ENCODE results near the gene RELN.

RELN gene

GRCh38 chr7:103445228-103446048, 544.0 kb downstream of the RELN start:
- Histone ChIP-seq H3K4me1 (ENCODE audit: control insufficient read depth in 1 of 2, insufficient read depth in 1 of 2, low read depth in 1 of 2, low read length in 1 of 2) (peaks cover 4 to 10% of the 10 kb centered on the region in 2 experiments), H3K36me3 (no peaks in the 10 kb centered on the region), H3K27ac (no peak overlapping the region), H3K4me3 (ENCODE audit: low read depth in 1 of 2, low read length in 1 of 2) (no peak overlapping the region), H3K9me3 (no peaks in the 10 kb centered on the region), H3K27me3 (peaks cover 92% of the 10 kb centered on the region)
- no peak for TF ChIP-seq CTCF (IDR thresholded peaks at IDR 0.05)

DNA sequence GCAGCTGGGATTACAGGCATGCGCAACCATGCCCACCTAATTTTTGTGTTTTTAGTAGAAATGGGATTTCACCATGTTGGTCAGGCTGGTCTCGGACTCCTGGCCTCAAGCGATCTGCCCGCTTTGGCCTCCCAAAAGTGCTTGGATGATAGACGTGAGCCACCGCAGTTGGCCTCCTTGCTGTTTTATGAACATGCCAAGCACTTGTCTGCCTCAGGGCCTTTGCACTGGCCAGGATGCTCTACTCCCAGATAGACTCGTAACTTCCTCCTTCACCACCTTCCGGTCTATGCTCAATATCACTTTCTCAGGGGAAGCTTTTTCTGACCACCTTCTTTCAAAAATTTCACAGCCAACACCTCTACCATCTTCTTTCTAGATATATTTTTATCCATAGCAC, 549.8 kb downstream of the RELN start:
- no peak for TF ChIP-seq CTCF (IDR thresholded peaks at IDR 0.05)
- H3K9me3 ChIP-seq: no peaks in the 10 kb centered on the region
- no peak overlapping the region for H3K27ac ChIP-seq
- peaks cover 56% of the 10 kb centered on the region for H3K27me3 ChIP-seq
- H3K36me3 ChIP-seq: no peaks in the 10 kb centered on the region
- H3K4me1 ChIP-seq (ENCODE audit: control insufficient read depth in 1 of 2, insufficient read depth in 1 of 2, low read depth in 1 of 2, low read length in 1 of 2): no peaks in the 10 kb centered on the region
- no peak overlapping the region for H3K4me3 ChIP-seq (ENCODE audit: low read depth in 1 of 2, low read length in 1 of 2)

DNA sequence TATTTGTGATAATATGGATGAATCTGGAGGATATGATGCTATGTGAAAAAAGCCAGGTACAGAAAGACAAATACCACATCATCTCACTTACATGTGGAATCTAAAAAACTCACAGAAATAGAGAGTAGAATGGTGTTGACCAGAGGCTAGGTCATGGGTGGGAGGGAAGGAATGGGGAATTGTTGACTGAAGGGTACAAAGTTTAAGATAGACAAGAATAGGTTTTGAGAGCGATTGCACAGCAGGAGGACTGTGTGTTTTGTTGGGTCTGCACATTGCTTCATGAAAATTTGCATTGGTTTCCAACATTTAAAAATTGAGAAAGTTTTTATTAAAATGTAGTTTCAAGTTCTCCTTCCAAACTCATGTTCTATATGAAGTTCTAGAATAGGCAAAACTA, 551.8 kb downstream of the RELN start:
- no peak overlapping the region for H3K27ac ChIP-seq
- TF ChIP-seq CTCF (IDR thresholded peaks at IDR 0.05): no peak

GRCh38 chr7:103432712-103433111, 556.7 kb downstream of the RELN start:
- TF ChIP-seq CTCF (IDR thresholded peaks at IDR 0.05): no peak
- H3K9me3 ChIP-seq: no peaks in the 10 kb centered on the region
- H3K36me3 ChIP-seq: no peaks in the 10 kb centered on the region
- H3K4me3 ChIP-seq (ENCODE audit: low read depth in 1 of 2, low read length in 1 of 2): no peak overlapping the region
- no peaks in the 10 kb centered on the region for H3K4me1 ChIP-seq (ENCODE audit: control insufficient read depth in 1 of 2, insufficient read depth in 1 of 2, low read depth in 1 of 2, low read length in 1 of 2)
- H3K27me3 ChIP-seq: peaks cover 12% of the 10 kb centered on the region
- H3K27ac ChIP-seq: no peak overlapping the region

More for the DNA sequence above, 551.8 kb downstream of the RELN start:
- H3K27me3 ChIP-seq: peaks cover 36% of the 10 kb centered on the region
- no peaks in the 10 kb centered on the region for H3K9me3 ChIP-seq
- no peak overlapping the region for H3K4me3 ChIP-seq (ENCODE audit: low read depth in 1 of 2, low read length in 1 of 2)
- H3K36me3 ChIP-seq: no peaks in the 10 kb centered on the region
- H3K4me1 ChIP-seq (ENCODE audit: control insufficient read depth in 1 of 2, insufficient read depth in 1 of 2, low read depth in 1 of 2, low read length in 1 of 2): no peaks in the 10 kb centered on the region

- no peak for TF ChIP-seq CTCF (IDR thresholded peaks at IDR 0.05)
- no peaks in the 10 kb centered on the region for H3K4me1 ChIP-seq (ENCODE audit: control insufficient read depth in 1 of 2, insufficient read depth in 1 of 2, low read depth in 1 of 2, low read length in 1 of 2)
- no peaks in the 10 kb centered on the region for H3K36me3 ChIP-seq
- no peaks in the 10 kb centered on the region for H3K9me3 ChIP-seq
- no peak overlapping the region for H3K27ac ChIP-seq
- H3K27me3 ChIP-seq: peaks cover 13% of the 10 kb centered on the region
- no peak overlapping the region for H3K4me3 ChIP-seq (ENCODE audit: low read depth in 1 of 2, low read length in 1 of 2)
Observed at GRCh38 chr7:103425177-103425576, 564.3 kb downstream of the RELN start.

Measured in neutrophil (primary cell).